ENCODE data around the gene PRPSAP2. TPM values are rescaled to one million over a fixed set of nuclear protein-coding genes. Genes with fewer than 3 reads are reported as not detected.

The PRPSAP2 gene
- total and polyA plus RNA-seq, 10 donors = 26.3 to 44.8 (median 30.4) TPM

DNA sequence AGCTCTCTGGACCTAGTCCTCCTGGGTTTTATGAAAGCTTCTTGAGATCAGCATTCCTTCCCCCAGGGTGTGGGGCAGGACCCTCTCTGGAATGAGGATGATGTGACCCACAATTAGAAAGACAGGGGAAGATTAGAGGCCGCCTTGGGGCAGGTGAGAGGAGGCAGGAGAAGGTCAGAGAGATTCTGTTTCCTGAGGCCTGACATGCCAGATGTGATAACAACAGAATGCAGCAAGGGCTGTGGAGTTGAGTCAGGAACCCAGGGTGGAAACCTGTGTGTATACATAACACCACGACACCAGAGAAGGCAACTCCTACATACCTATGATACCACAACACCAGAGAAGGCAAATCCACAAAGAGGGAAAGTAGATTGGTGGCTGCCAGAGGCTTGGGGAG lies 88.6 kb downstream of the PRPSAP2 start:
- intact Hi-C loops (cut with DNase I; ENCODE audit: low total_unique reads) = loop anchor here (10.0 kb wide), 1 partner anchor 68 kb away; no protein-coding TSS in a partner anchor
- Histone ChIP-seq H3K4me1 (peaks cover 0 to 5% (median 0%) of the 10 kb centered on the region in 6 donors), H3K4me3 (no peak overlapping the region), H3K36me3 (no peaks in the 10 kb centered on the region), H3K27ac (no peak overlapping the region), H3K27me3 (replicated peaks in 1 of 7) (peaks cover 0 to 43% (median 0%) of the 10 kb centered on the region in 7 donors), H3K9me3 (no peaks in the 10 kb centered on the region)
- 57 to 85% (median 75%) methylated on average over 2 of the region's 2 CpGs for WGBS, 5 donors
- TF ChIP-seq POLR2AphosphoS5 (IDR thresholded peaks at IDR 0.05) (no peak), POLR2A (IDR thresholded peaks at IDR 0.05) (no peak)
- TF ChIP-seq, protein P1, sequence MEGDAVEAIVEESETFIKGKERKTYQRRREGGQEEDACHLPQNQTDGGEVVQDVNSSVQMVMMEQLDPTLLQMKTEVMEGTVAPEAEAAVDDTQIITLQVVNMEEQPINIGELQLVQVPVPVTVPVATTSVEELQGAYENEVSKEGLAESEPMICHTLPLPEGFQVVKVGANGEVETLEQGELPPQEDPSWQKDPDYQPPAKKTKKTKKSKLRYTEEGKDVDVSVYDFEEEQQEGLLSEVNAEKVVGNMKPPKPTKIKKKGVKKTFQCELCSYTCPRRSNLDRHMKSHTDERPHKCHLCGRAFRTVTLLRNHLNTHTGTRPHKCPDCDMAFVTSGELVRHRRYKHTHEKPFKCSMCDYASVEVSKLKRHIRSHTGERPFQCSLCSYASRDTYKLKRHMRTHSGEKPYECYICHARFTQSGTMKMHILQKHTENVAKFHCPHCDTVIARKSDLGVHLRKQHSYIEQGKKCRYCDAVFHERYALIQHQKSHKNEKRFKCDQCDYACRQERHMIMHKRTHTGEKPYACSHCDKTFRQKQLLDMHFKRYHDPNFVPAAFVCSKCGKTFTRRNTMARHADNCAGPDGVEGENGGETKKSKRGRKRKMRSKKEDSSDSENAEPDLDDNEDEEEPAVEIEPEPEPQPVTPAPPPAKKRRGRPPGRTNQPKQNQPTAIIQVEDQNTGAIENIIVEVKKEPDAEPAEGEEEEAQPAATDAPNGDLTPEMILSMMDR (IDR thresholded peaks at IDR 0.05 in 8 of 11, conservative IDR thresholded peaks at IDR 0.05 in 3 of 11) = no peak
- no peak for DNase-seq

DNA sequence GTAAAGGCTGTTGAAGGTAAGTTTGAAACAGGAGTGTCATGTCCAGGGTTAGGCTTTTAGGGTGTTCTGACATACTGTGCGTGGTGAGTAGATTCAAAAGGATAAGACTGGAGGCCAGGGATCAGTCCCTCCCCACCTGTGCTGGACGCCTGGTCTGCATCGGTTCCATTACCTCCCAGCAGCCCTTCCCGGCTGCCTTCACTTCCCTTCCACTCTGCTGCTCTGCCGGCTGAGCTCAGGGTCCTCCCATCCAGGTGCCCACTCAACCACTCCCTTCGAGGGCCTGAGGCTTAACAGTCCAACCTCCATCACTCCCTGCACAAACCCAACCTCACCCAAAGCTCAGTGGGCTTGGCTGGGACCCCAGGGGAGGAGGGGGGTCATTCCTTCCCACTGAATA lies 89.9 kb downstream of the PRPSAP2 start:
- peaks cover 0 to 43% (median 0%) of the 10 kb centered on the region in 7 donors for H3K27me3 ChIP-seq (replicated peaks in 1 of 7)
- H3K36me3 ChIP-seq = no peaks in the 10 kb centered on the region
- no peaks in the 10 kb centered on the region for H3K9me3 ChIP-seq
- intact Hi-C loops (cut with DNase I; ENCODE audit: low total_unique reads) = loop anchor here (10.0 kb wide), 1 partner anchor 67 kb away; no protein-coding TSS in a partner anchor
- no peak for DNase-seq
- TF ChIP-seq POLR2A (IDR thresholded peaks at IDR 0.05) (no peak), POLR2AphosphoS5 (IDR thresholded peaks at IDR 0.05) (no peak)
- TF ChIP-seq, protein P1 (IDR thresholded peaks at IDR 0.05 in 8 of 11, conservative IDR thresholded peaks at IDR 0.05 in 3 of 11) = no peak
- WGBS, 5 donors = 77 to 89% (median 81%) methylated on average over 6 of the region's 6 CpGs
- no peak overlapping the region for H3K27ac ChIP-seq
- peaks cover 0 to 5% (median 0%) of the 10 kb centered on the region in 6 donors for H3K4me1 ChIP-seq
- no peak overlapping the region for H3K4me3 ChIP-seq

DNA sequence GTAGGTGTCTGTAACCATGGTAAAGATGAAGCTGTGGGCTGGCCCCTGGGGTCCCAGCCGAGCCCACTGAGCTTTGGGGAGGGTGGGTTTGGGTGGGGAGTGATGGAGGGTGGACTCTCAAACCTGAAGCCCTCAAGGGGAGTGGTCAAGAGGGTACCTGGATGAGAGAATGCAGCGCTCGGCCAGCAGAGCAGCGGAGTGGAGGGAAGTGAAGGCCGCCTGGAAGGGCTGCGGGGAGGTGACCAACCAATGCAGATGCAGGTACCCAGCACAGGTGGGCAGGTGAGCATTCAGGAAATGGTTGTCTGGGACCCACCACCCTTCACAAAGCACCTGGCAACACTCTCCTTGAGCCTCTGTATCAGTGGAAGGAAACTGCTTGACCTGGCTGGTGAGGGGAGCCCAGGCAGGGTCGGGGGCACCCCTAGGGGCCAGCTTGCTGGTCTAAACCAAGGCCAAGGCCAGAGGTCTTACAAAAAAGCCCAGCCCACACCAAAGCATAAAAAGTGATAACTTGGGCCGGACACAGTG lies 90.6 kb downstream of the PRPSAP2 start:
- TF ChIP-seq POLR2A (IDR thresholded peaks at IDR 0.05) (no peak), POLR2AphosphoS5 (IDR thresholded peaks at IDR 0.05) (no peak)
- DNase-seq = no peak
- Histone ChIP-seq H3K4me1 (peaks cover 0 to 5% (median 0%) of the 10 kb centered on the region in 6 donors), H3K9me3 (no peaks in the 10 kb centered on the region), H3K36me3 (no peaks in the 10 kb centered on the region), H3K4me3 (no peak overlapping the region), H3K27ac (no peak overlapping the region), H3K27me3 (replicated peaks in 1 of 7) (peaks cover 0 to 43% (median 0%) of the 10 kb centered on the region in 7 donors)
- intact Hi-C loops (cut with DNase I; ENCODE audit: low total_unique reads) = loop anchor here (10.0 kb wide), 1 partner anchor 66 kb away; no protein-coding TSS in a partner anchor
- 81 to 90% (median 85%) methylated on average over 8 of the region's 8 CpGs for WGBS, 5 donors

DNA sequence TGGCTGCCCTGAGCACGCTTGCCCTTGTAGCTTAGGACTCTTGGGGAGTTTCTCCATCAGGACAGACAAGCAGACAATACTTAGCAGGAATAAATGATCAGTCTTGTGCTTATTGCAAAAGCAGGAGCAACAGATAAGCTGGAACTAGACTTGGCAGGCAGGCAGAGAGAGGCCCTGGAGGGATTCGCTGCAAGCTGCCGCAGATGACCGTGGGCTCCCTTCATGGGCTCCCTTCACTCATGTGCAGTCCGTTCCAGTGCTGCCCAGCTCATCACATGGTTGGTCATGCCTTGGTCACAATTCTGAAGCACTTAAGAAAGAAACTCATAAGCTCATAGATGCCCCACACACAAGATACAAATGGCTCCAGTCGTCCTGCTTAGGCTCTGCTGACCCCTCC lies 91.6 kb downstream of the PRPSAP2 start:
- WGBS, 5 donors = 76 to 89% (median 84%) methylated on average over 5 to 6 of the region's 6 CpGs
- DNase-seq = no peak

More for the DNA sequence above, 91.6 kb downstream of the PRPSAP2 start:
- H3K27ac ChIP-seq = no peak overlapping the region
- H3K4me1 ChIP-seq = peaks cover 0 to 5% (median 0%) of the 10 kb centered on the region in 6 donors
- peaks cover 0 to 43% (median 0%) of the 10 kb centered on the region in 7 donors for H3K27me3 ChIP-seq (replicated peaks in 1 of 7)
- TF ChIP-seq POLR2A (IDR thresholded peaks at IDR 0.05) (no peak), POLR2AphosphoS5 (IDR thresholded peaks at IDR 0.05) (no peak)
- TF ChIP-seq, protein P1 (IDR thresholded peaks at IDR 0.05 in 8 of 11, conservative IDR thresholded peaks at IDR 0.05 in 3 of 11) = no peak
- no peaks in the 10 kb centered on the region for H3K36me3 ChIP-seq
- H3K4me3 ChIP-seq = no peak overlapping the region
- intact Hi-C loops (cut with DNase I; ENCODE audit: low total_unique reads) = loop anchor here (10.0 kb wide), 1 partner anchor 65 kb away; no protein-coding TSS in a partner anchor
- no peaks in the 10 kb centered on the region for H3K9me3 ChIP-seq

Data from spleen (tissue), 11 donors.